A549 (cell line): ENCODE measurements around the gene PTGR1.

Experiments
- CBX8 ChIP-seq: fragments of 200-600 bp; sonication (generic); IDR thresholded peaks from 2 replicates; pipeline ENCODE4 v1.6.1; 2016
- CEBPB ChIP-seq, 2 experiments: fragments of >200 bp in 1 of 2; sonication (Bioruptor Twin) in 1 of 2; formaldehyde crosslinking in 1 of 2; IDR thresholded peaks; 2 replicates each; pipeline ENCODE4 v1.6.1; 2012 to 2016
- CTCF ChIP-seq: fragments of >200 bp; sonication (Bioruptor Twin); formaldehyde crosslinking; IDR thresholded peaks from 3 replicates; pipeline ENCODE4 v1.5.1; 2016
- EP300 ChIP-seq, 2 experiments: fragments of >200 bp; sonication (Bioruptor Twin); formaldehyde crosslinking; IDR thresholded peaks; 2 replicates in 1 of 2; 3 replicates in 1 of 2; pipeline ENCODE4 v1.6.1; 2016 to 2017
- FOXS1 ChIP-seq: fragments of 250-450 bp; sonication (Bioruptor Pico); IDR thresholded peaks from 2 replicates; pipeline ENCODE4 v1.5.0; 2020; ENCODE audit warnings: mild to moderate bottlenecking, moderate library complexity
- MAFK ChIP-seq: fragments of 450-650 bp; IDR thresholded peaks from 2 replicates; pipeline ENCODE4 v1.6.1; 2014; ENCODE audit not compliant: partially characterized antibody
- MYC ChIP-seq: IDR thresholded peaks from 2 replicates; pipeline ENCODE4 v1.6.1; 2012; ENCODE audit warnings: mild to moderate bottlenecking, inconsistent platforms, low read length, improper control_type of control experiment, borderline replicate concordance
- POLR2A ChIP-seq: IDR thresholded peaks from 2 replicates; pipeline ENCODE4 v1.6.1; 2012; ENCODE audit warnings: mild to moderate bottlenecking, low read length
- SMC3 ChIP-seq: fragments of >200 bp; sonication (Bioruptor Twin); formaldehyde crosslinking; IDR thresholded peaks from 3 replicates; pipeline ENCODE4 v1.6.1; 2018; ENCODE audit warnings: inconsistent platforms
- ZSCAN20 ChIP-seq: fragments of 250-450 bp; sonication (Bioruptor Pico); IDR thresholded peaks from 2 replicates; pipeline ENCODE4 v1.8.0; 2022; ENCODE audit warnings: mild to moderate bottlenecking, moderate library complexity

- TF ChIP-seq EP300 (IDR thresholded peaks at IDR 0.05) (no peak), FOXS1 (CRISPR knock-in tag) (no peak), MYC (no peak), CTCF (no peak), SMC3 (no peak), ZSCAN20 (CRISPR knock-in tag) (no peak), CEBPB (IDR thresholded peaks at IDR 0.05) (no peak), MAFK (no peak), CBX8 (no peak), POLR2A (no peak)
These were observed 16.5 kb upstream of the PTGR1 start for GRCh38 chr9:111615928-111616327.
